Measurements from ENCODE around the gene C20orf204. TPM values are rescaled to one million over a fixed set of nuclear protein-coding genes. Genes with fewer than 3 reads are reported as not detected.
"Not testable (repeated sequence)": the region's sequence is repeated elsewhere in the genome, so short reads cannot be mapped to it uniquely, and the experiment has no call there.

Gene C20orf204
- total and polyA plus RNA-seq, 9 of the 15 experiments (the other 6 are each of a cell fraction or from before 2014, with no cell fraction given) = 0.11 to 1.1 (median 0.36) TPM; not detected in 2

DNA sequence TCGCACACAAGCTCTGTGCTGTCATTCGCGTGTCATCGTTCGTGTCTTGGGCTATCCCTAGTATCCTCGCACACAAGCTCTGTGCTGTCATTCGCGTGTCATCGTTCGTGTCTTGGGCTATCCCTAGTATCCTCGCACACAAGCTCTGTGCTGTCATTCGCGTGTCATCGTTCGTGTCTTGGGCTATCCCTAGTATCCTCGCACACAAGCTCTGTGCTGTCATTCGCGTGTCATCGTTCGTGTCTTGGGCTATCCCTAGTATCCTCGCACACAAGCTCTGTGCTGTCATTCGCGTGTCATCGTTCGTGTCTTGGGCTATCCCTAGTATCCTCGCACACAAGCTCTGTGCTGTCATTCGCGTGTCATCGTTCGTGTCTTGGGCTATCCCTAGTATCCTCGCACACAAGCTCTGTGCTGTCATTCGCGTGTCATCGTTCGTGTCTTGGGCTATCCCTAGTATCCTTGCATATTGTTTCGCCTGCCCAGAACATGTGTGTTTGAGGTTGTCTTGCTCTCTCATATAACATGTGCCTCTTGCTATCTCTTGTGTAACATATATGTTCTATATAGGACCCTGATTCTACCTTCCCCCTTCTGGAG is 51.3 kb downstream of the C20orf204 start:
- H3K9ac ChIP-seq (ENCODE audit: insufficient read depth in 1 of 2, low read depth in 2 of 2, low read length in 2 of 2); FAIRE-seq; H3K9me3 ChIP-seq (replicated peaks; ENCODE audit: control insufficient read depth, insufficient read depth, low read depth, low read length); H3K4me2 ChIP-seq (ENCODE audit: insufficient read depth, low read length); H3K9me1 ChIP-seq (ENCODE audit: control insufficient read depth, insufficient read depth, low read length); DNase-seq (ENCODE audit: extremely low read depth in 1 of 4, low spot score in 3 of 4); H3K27ac ChIP-seq (ENCODE audit: extremely low read depth, low read depth, low read length); H3K36me3 ChIP-seq (ENCODE audit: control insufficient read depth, insufficient read depth, low read length); in situ Hi-C loops (cut with MboI); H3K79me2 ChIP-seq (ENCODE audit: control insufficient read depth, insufficient read depth, low read length); H2AFZ ChIP-seq (ENCODE audit: low read depth, low read length); H4K20me1 ChIP-seq (replicated peaks; ENCODE audit: control insufficient read depth, insufficient read depth, low read length); ATAC-seq; BruUV-seq (replicated peaks); CTCF ChIA-PET (ENCODE audit: low intra/inter-chr PET ratio); H3K4me3 ChIP-seq; intact Hi-C loops (cut with micrococcal nuclease): not testable (repeated sequence)
- Histone ChIP-seq H3K27me3 (ENCODE audit: control insufficient read depth in 2 of 2, insufficient read depth in 2 of 2, low read length in 2 of 2) (peaks cover 6 to 37% of the 10 kb centered on the region in 2 experiments; a peak in 4 of 5 replicates), H3K4me1 (replicated peaks in 1 of 2; ENCODE audit: control insufficient read depth in 2 of 2, insufficient read depth in 2 of 2, low read length in 2 of 2) (peaks cover 3 to 43% of the 10 kb centered on the region in 2 experiments; a peak in 3 of 5 replicates)
- 23% methylated on average over 6 of the region's 36 CpGs for WGBS (ENCODE audit: insufficient coverage, low coverage, missing lambda C conversion rate)
- POLR2A ChIA-PET = interaction anchor here (0.7 kb wide), 1 partner anchor 15 kb away, joined by 3 read pairs; no protein-coding TSS in a partner anchor

DNA sequence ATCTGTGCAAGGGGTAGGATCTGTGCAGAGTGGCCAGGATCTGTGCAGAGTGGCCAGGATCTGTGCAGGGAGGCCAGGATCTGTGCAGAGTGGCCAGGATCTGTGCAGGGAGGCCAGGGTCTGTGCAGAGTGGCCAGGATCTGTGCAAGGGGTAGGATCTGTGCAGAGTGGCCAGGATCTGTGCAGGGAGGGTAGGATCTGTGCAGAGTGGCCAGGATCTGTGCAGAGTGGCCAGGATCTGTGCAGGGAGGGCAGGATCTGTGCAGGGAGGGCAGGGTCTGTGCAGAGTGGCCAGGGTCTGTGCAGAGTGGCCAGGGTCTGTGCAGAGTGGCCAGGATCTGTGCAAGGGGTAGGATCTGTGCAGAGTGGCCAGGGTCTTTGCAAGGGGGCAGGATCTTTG is 52.6 kb downstream of the C20orf204 start:
- DNase-seq (ENCODE audit: extremely low read depth in 1 of 4, low spot score in 3 of 4); H3K4me2 ChIP-seq (ENCODE audit: insufficient read depth, low read length); H4K20me1 ChIP-seq (replicated peaks; ENCODE audit: control insufficient read depth, insufficient read depth, low read length); intact Hi-C loops (cut with micrococcal nuclease); BruUV-seq (replicated peaks); in situ Hi-C loops (cut with MboI); H3K9me3 ChIP-seq (replicated peaks; ENCODE audit: control insufficient read depth, insufficient read depth, low read depth, low read length); H3K36me3 ChIP-seq (ENCODE audit: control insufficient read depth, insufficient read depth, low read length); H3K4me3 ChIP-seq; H3K27ac ChIP-seq (ENCODE audit: extremely low read depth, low read depth, low read length); H3K9me1 ChIP-seq (ENCODE audit: control insufficient read depth, insufficient read depth, low read length); CTCF ChIA-PET (ENCODE audit: low intra/inter-chr PET ratio); H3K79me2 ChIP-seq (ENCODE audit: control insufficient read depth, insufficient read depth, low read length); ATAC-seq; H2AFZ ChIP-seq (ENCODE audit: low read depth, low read length): not testable (repeated sequence)
- peak; percentile 92 for FAIRE-seq
- peaks cover 6 to 37% of the 10 kb centered on the region in 2 experiments; a peak in 4 of 5 replicates for H3K27me3 ChIP-seq (ENCODE audit: control insufficient read depth in 2 of 2, insufficient read depth in 2 of 2, low read length in 2 of 2)
- peaks cover 0 to 41% of the 10 kb centered on the region in 2 experiments; a peak in 2 of 5 replicates for H3K4me1 ChIP-seq (replicated peaks in 1 of 2; ENCODE audit: control insufficient read depth in 2 of 2, insufficient read depth in 2 of 2, low read length in 2 of 2)
- peak overlapping the region in 1 of 2 experiments; percentile 26; a peak in 1 of 4 replicates for H3K9ac ChIP-seq (ENCODE audit: insufficient read depth in 1 of 2, low read depth in 2 of 2, low read length in 2 of 2)
- POLR2A ChIA-PET = interaction anchor here (0.7 kb wide), 2 partner anchors 13 to 184 kb away, joined by 3 read pairs; no protein-coding TSS in a partner anchor

Small RNAs within 50 kb of the gene (microRNA-seq; reads per million reads assigned to microRNA genes)
- not detected for gene MIR6813 (ENCODE audit: borderline microRNAs expressed)

Small RNAs within 50 kb of the gene (small RNA-seq; reads per million reads assigned to genes)
- not detected for gene AL355803.1
- gene MIR6813 = not detected

Other genes starting within 250 kb of the C20orf204 start
Only the 7 nearest of the 16 such genes appear.
- gene SAMD10, start 56.5 kb upstream of the C20orf204 start, total RNA-seq (2014; rRNA removed) = 4.8 and 9.8 TPM in 2 replicates
- 0.95 and 1.1 TPM in 2 replicates for gene SAMD10, start 56.5 kb upstream of the C20orf204 start, total RNA-seq (2014; rRNA removed; fragmentation: Illumina TruSeq; extraction: Trizol)
- gene SAMD10, start 56.5 kb upstream of the C20orf204 start, total RNA-seq (2015; rRNA removed; fragmentation: Illumina TruSeq; extraction: Trizol) = 3.5 and 4.8 TPM in 2 replicates
- 12.1 and 15.2 TPM in 2 replicates for gene SAMD10, start 56.5 kb upstream of the C20orf204 start, total RNA-seq (2021)
- 3.9 and 6.8 TPM in 2 replicates for gene SAMD10, start 56.5 kb upstream of the C20orf204 start, polyA plus RNA-seq (2011; rRNA removed)
- gene SAMD10, start 56.5 kb upstream of the C20orf204 start, polyA plus RNA-seq (2014; fragmentation: Illumina TruSeq; extraction: Trizol) = 6.0 and 9.6 TPM in 2 replicates
- under 1 TPM; 0.37 to 0.52 TPM for gene SAMD10, start 56.5 kb upstream of the C20orf204 start, polyA plus RNA-seq (2014; fragmentation: Nextera tagmentation; extraction: Ambion mirVana)
- 11.4 and 12.4 TPM in 2 replicates for gene SAMD10, start 56.5 kb upstream of the C20orf204 start, polyA plus RNA-seq (2014; rRNA removed)
- gene PRPF6, start 55.0 kb upstream of the C20orf204 start, total RNA-seq (2014; rRNA removed) = 59.9 and 65.9 TPM in 2 replicates
- gene PRPF6, start 55.0 kb upstream of the C20orf204 start, total RNA-seq (2014; rRNA removed; fragmentation: Illumina TruSeq; extraction: Trizol) = 37.1 and 45.0 TPM in 2 replicates
- gene PRPF6, start 55.0 kb upstream of the C20orf204 start, total RNA-seq (2015; rRNA removed; fragmentation: Illumina TruSeq; extraction: Trizol) = 69.1 and 70.2 TPM in 2 replicates
- gene PRPF6, start 55.0 kb upstream of the C20orf204 start, total RNA-seq (2021) = 79.5 and 83.2 TPM in 2 replicates
- gene PRPF6, start 55.0 kb upstream of the C20orf204 start, polyA plus RNA-seq (2011; rRNA removed) = 31.9 and 38.8 TPM in 2 replicates
- 65.2 and 68.2 TPM in 2 replicates for gene PRPF6, start 55.0 kb upstream of the C20orf204 start, polyA plus RNA-seq (2014; fragmentation: Illumina TruSeq; extraction: Trizol)
- gene PRPF6, start 55.0 kb upstream of the C20orf204 start, polyA plus RNA-seq (2014; fragmentation: Nextera tagmentation; extraction: Ambion mirVana) = 1 to 10 TPM; 4.2 to 4.3 TPM
- gene PRPF6, start 55.0 kb upstream of the C20orf204 start, polyA plus RNA-seq (2014; rRNA removed) = 53.9 and 60.5 TPM in 2 replicates
- 2.7 and 6.2 TPM in 2 replicates for gene SOX18, start 13.5 kb downstream of the C20orf204 start, total RNA-seq (2014; rRNA removed)
- gene SOX18, start 13.5 kb downstream of the C20orf204 start, total RNA-seq (2014; rRNA removed; fragmentation: Illumina TruSeq; extraction: Trizol) = 0.13 and 0.15 TPM in 2 replicates
- gene SOX18, start 13.5 kb downstream of the C20orf204 start, total RNA-seq (2015; rRNA removed; fragmentation: Illumina TruSeq; extraction: Trizol) = 0.76 and 0.94 TPM in 2 replicates
- gene SOX18, start 13.5 kb downstream of the C20orf204 start, total RNA-seq (2021) = 19.8 and 20.4 TPM in 2 replicates
- gene SOX18, start 13.5 kb downstream of the C20orf204 start, polyA plus RNA-seq (2011; rRNA removed) = 0.33 and 0.47 TPM in 2 replicates
- gene SOX18, start 13.5 kb downstream of the C20orf204 start, polyA plus RNA-seq (2014; fragmentation: Illumina TruSeq; extraction: Trizol) = 0.21 and 0.78 TPM in 2 replicates
- gene SOX18, start 13.5 kb downstream of the C20orf204 start, polyA plus RNA-seq (2014; fragmentation: Nextera tagmentation; extraction: Ambion mirVana) = under 1 TPM; 0.20 to 0.23 TPM
- gene SOX18, start 13.5 kb downstream of the C20orf204 start, polyA plus RNA-seq (2014; rRNA removed) = 4.4 and 6.8 TPM in 2 replicates
- gene TCEA2, start 27.0 kb downstream of the C20orf204 start, total RNA-seq (2014; rRNA removed) = 5.4 and 7.8 TPM in 2 replicates
- 3.0 and 3.6 TPM in 2 replicates for gene TCEA2, start 27.0 kb downstream of the C20orf204 start, total RNA-seq (2014; rRNA removed; fragmentation: Illumina TruSeq; extraction: Trizol)
- gene TCEA2, start 27.0 kb downstream of the C20orf204 start, total RNA-seq (2015; rRNA removed; fragmentation: Illumina TruSeq; extraction: Trizol) = 6.4 and 6.9 TPM in 2 replicates
- 18.7 and 28.7 TPM in 2 replicates for gene TCEA2, start 27.0 kb downstream of the C20orf204 start, total RNA-seq (2021)
- 8.6 and 14.0 TPM in 2 replicates for gene TCEA2, start 27.0 kb downstream of the C20orf204 start, polyA plus RNA-seq (2011; rRNA removed)
- 5.0 and 8.5 TPM in 2 replicates for gene TCEA2, start 27.0 kb downstream of the C20orf204 start, polyA plus RNA-seq (2014; fragmentation: Illumina TruSeq; extraction: Trizol)
- 1 to 10 TPM; 1.4 to 1.9 TPM for gene TCEA2, start 27.0 kb downstream of the C20orf204 start, polyA plus RNA-seq (2014; fragmentation: Nextera tagmentation; extraction: Ambion mirVana)
- gene TCEA2, start 27.0 kb downstream of the C20orf204 start, polyA plus RNA-seq (2014; rRNA removed) = 8.0 and 10.0 TPM in 2 replicates
- 23.7 and 26.9 TPM in 2 replicates for gene RGS19, start 43.3 kb downstream of the C20orf204 start, total RNA-seq (2014; rRNA removed)
- gene RGS19, start 43.3 kb downstream of the C20orf204 start, total RNA-seq (2014; rRNA removed; fragmentation: Illumina TruSeq; extraction: Trizol) = 3.2 and 3.3 TPM in 2 replicates
- gene RGS19, start 43.3 kb downstream of the C20orf204 start, total RNA-seq (2015; rRNA removed; fragmentation: Illumina TruSeq; extraction: Trizol) = 14.3 and 14.6 TPM in 2 replicates
- gene RGS19, start 43.3 kb downstream of the C20orf204 start, total RNA-seq (2021) = 20.7 and 21.0 TPM in 2 replicates
- gene RGS19, start 43.3 kb downstream of the C20orf204 start, polyA plus RNA-seq (2011; rRNA removed) = 14.7 and 23.9 TPM in 2 replicates
- 5.2 and 11.0 TPM in 2 replicates for gene RGS19, start 43.3 kb downstream of the C20orf204 start, polyA plus RNA-seq (2014; fragmentation: Illumina TruSeq; extraction: Trizol)
- under 1 TPM; 0.41 to 0.98 TPM for gene RGS19, start 43.3 kb downstream of the C20orf204 start, polyA plus RNA-seq (2014; fragmentation: Nextera tagmentation; extraction: Ambion mirVana)
- gene RGS19, start 43.3 kb downstream of the C20orf204 start, polyA plus RNA-seq (2014; rRNA removed) = 21.9 and 23.4 TPM in 2 replicates
- 0.09 and 0.37 TPM in 2 replicates for gene OPRL1, start 43.9 kb downstream of the C20orf204 start, total RNA-seq (2014; rRNA removed)
- gene OPRL1, start 43.9 kb downstream of the C20orf204 start, total RNA-seq (2014; rRNA removed; fragmentation: Illumina TruSeq; extraction: Trizol) = 0.07 TPM in 1 of 2 replicates, not detected in the other
- 0.14 and 0.15 TPM in 2 replicates for gene OPRL1, start 43.9 kb downstream of the C20orf204 start, total RNA-seq (2015; rRNA removed; fragmentation: Illumina TruSeq; extraction: Trizol)
- 0.22 and 0.33 TPM in 2 replicates for gene OPRL1, start 43.9 kb downstream of the C20orf204 start, total RNA-seq (2021)
- gene OPRL1, start 43.9 kb downstream of the C20orf204 start, polyA plus RNA-seq (2011; rRNA removed) = 0.17 and 0.64 TPM in 2 replicates
- 0.06 and 0.11 TPM in 2 replicates for gene OPRL1, start 43.9 kb downstream of the C20orf204 start, polyA plus RNA-seq (2014; fragmentation: Illumina TruSeq; extraction: Trizol)
- not detected for gene OPRL1, start 43.9 kb downstream of the C20orf204 start, polyA plus RNA-seq (2014; fragmentation: Nextera tagmentation; extraction: Ambion mirVana)
- gene OPRL1, start 43.9 kb downstream of the C20orf204 start, polyA plus RNA-seq (2014; rRNA removed) = 0.04 and 0.11 TPM in 2 replicates
- not detected in 2 replicates for gene LKAAEAR1, start 48.2 kb downstream of the C20orf204 start, total RNA-seq (2014; rRNA removed)
- not detected in 2 replicates for gene LKAAEAR1, start 48.2 kb downstream of the C20orf204 start, total RNA-seq (2014; rRNA removed; fragmentation: Illumina TruSeq; extraction: Trizol)
- not detected in 2 replicates for gene LKAAEAR1, start 48.2 kb downstream of the C20orf204 start, total RNA-seq (2015; rRNA removed; fragmentation: Illumina TruSeq; extraction: Trizol)
- not detected in 2 replicates for gene LKAAEAR1, start 48.2 kb downstream of the C20orf204 start, total RNA-seq (2021)
- not detected in 2 replicates for gene LKAAEAR1, start 48.2 kb downstream of the C20orf204 start, polyA plus RNA-seq (2011; rRNA removed)
- gene LKAAEAR1, start 48.2 kb downstream of the C20orf204 start, polyA plus RNA-seq (2014; fragmentation: Illumina TruSeq; extraction: Trizol) = not detected in 2 replicates
- gene LKAAEAR1, start 48.2 kb downstream of the C20orf204 start, polyA plus RNA-seq (2014; fragmentation: Nextera tagmentation; extraction: Ambion mirVana) = not detected
- not detected in 2 replicates for gene LKAAEAR1, start 48.2 kb downstream of the C20orf204 start, polyA plus RNA-seq (2014; rRNA removed)